Smooth muscle cell of the umbilical artery (primary cell): ENCODE results near the gene ID4. TPM values are rescaled to one million over a fixed set of nuclear protein-coding genes. Genes with fewer than 3 reads are reported as not detected.

Experiments
- total RNA-seq: library from RNA; depleted of rRNA; stranded (reverse); fragments of >200 nt; gene quantifications from 2 replicates; pipeline ENCODE4 v1.2.3, GENCODE V29; 2014

ID4 gene, protein sequence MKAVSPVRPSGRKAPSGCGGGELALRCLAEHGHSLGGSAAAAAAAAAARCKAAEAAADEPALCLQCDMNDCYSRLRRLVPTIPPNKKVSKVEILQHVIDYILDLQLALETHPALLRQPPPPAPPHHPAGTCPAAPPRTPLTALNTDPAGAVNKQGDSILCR
- total RNA-seq, result 2.4 and 2.6 TPM in 2 replicates

GRCh38 chr6:19836799-19837510 lies at the start of gene ID4:
Gene ID4, plus strand, starts transcription at chr6:19837370. Its CDS starts 385 bp downstream, at chr6:19837755.

